CD4-positive, alpha-beta T cell treated with Interferon alpha-2 for 1 hour (primary cell): ENCODE results near the gene MVB12B.
"Not testable (repeated sequence)": the region's sequence is repeated elsewhere in the genome, so short reads cannot be mapped to it uniquely, and the experiment has no call there.

Experiments used
- DNase-seq, 2 donors: peaks; one replicate each; pipeline ENCODE4 v3.0.0-alpha.2; 2020 to 2022

The MVB12B gene

GRCh38 chr9:126524353-126525077 lies 197.9 kb downstream of the MVB12B start:
- DNase-seq: no peak

GRCh38 chr9:126526218-126527108 lies 199.8 kb downstream of the MVB12B start:
- DNase-seq: no peak

GRCh38 chr9:126527109-126527825 lies 200.6 kb downstream of the MVB12B start:
- no peak for DNase-seq

GRCh38 chr9:126528111-126528510 lies 201.5 kb downstream of the MVB12B start:
- DNase-seq: no peak

- no peak for DNase-seq
Observed at GRCh38 chr9:126528915-126529314, 202.3 kb downstream of the MVB12B start.

DNA sequence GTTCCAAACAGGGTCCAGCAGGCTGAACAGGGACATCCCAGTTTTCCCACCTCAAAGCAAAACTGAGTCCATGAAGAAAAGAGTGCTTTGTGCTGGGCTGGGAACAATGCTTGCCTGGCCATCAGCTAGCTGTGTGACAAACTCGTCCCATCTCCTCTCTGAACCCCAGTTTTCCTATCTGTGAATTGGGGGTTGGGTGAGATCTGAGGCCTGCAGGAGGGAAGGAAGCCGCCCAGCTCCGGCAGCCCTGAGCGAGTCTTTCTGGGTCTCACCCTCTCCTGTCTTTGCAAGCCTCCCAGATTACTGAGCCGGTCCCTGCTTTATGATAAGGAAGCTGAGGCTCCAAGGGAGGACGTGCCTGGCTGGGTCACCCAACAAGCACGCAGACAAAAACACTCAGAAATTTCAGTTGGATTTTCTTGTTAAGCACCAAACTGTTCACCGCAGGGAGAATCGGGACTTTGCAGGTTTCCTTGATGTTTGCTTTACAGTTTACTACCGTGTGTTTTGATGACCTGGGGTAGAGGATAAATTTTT lies 204.5 kb downstream of the MVB12B start:
- no peak for DNase-seq

DNA sequence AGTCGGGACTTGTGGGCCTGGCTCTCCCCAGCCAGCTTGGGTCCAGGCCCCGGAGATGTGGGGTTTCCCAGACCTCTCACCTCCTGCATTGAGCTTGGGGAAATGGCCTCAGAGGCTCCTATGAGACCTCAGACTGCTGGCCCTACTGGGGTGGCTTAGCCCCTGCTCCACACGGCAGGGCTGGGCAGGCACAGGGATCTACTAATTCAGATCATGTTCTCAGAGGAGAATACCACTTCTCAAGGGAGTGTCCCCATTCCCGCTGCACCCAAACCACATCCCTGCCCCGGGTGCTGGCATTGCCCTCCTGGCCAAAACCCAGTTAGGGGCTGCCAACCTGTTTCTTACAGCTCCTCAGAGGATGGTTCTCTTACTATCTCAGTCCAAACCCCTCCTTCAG lies 205.0 kb downstream of the MVB12B start:
- DNase-seq: no peak

GRCh38 chr9:126532019-126532462 lies 205.4 kb downstream of the MVB12B start:
- DNase-seq: no peak

GRCh38 chr9:126532489-126532888 lies 205.9 kb downstream of the MVB12B start:
- DNase-seq: no peak

DNA sequence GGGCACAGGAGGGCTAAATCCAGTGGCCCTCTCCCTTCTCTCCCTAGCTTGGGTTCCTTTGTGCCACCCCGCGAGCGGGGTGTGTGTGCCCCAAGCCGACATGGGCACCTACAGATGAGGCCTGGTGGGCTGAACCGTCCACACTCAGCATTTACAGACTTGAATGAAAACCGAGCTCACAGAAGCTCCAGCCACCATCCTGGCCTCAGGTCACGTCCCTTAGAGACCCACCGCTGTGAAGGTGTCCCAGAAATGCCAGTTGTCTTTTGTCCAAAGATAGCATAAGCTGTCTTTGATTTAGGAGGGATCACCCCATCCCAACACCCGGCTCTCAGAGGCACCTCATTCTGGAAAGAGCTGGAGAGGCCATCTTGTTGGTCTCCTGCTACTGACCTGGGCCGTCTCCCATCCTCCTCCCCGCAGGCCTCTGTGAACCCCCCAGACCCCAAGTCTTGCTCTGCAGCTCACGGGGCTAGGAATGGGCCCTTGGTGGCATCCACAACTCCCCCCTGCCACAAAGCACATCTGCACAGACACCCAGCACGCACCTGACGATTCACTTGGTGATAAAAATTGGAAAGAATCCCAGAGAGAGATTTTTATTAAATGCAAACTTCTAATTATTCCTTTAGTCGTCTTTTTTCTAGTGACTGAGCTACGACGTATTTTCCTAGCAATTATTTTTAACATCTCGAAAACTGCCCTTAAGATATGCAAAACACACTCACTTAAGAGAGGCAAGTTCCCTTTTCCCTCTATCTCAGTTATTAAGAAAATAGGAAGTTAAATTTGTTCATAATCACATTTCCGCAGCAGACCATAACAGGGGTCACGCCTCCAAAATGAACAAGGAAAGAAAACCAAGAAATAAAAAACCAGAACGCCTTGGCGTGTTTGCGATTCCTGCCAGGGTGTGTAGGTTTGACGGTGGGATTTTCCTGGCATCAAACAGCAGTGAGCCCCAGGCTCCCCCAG lies 206.6 kb downstream of the MVB12B start:
- DNase-seq: no peak

DNA sequence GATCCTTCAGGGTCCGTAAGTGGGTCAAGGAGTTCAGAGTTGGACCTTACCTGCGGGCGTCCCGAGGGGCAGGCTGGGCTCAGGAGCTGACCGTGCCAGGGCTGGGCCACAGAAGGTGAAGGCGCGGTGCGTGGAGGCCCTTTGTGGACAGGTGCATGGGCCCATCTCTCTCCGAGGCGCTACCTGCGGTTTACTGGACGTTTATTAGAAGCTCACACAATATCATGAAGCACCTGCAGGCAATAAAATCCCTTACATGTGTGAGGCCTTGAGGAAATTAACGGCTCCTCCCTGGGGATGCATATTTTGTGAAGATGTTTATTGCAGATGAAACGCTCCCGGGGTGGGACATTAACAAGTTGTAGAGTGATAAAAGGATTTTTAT lies 207.3 kb downstream of the MVB12B start:
- no peak for DNase-seq

DNA sequence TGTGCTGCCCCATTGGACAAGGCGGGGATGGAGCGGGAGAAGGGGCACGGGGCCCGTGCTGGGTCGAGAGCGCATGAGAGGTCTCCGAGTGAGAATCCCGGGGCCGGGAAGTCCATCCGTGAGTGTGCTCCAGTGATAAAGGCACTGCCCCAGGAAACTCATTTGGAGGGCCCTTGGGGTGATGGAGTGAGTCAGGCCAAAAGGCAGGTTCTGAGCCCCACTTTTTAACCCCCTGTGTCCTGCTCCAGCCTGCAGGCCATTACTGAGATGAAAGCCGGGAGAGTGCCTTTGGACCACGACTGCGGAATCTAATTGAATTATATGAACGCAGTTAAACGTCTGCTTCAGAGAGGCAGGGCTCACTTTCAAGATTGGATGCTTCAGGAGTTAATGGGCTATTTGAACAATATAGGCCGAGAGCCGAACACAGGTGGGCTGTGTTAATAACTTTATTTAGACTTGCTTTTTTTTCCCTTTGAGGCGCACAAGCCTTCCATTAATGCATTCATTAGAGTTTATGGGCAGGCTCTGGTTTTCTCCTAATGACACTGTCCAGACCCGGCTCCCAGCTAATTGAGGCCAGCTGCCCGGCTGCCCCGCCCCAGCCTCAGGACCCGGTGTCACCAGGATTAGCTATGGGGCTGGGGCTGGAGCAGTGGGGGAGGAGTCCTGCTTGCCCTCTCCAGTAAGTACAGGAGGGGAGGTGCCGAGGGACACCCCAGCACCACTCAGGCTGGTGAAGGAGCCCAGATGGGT lies 208.0 kb downstream of the MVB12B start:
- no peak for DNase-seq

DNA sequence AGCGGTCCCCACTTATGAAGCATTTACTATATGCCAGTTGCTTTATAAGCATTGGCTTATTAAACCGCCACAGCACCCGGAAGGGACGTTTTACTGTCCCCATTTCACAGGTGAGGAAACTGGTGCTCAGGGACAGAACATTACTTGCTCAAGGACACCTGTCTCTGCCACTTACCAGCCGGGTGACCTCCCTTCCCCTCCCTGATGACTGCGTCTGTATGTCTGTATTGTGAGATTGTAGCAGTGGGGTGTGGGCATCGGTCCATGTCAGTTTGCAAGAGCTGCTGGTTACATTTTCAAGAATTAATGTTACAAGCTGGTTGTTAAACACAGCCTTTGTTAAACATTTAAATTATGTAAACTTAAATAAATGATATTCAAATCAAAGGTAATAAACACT lies 209.5 kb downstream of the MVB12B start:
- DNase-seq: no peak

GRCh38 chr9:126536841-126537465 lies 210.3 kb downstream of the MVB12B start:
- DNase-seq: no peak

DNA sequence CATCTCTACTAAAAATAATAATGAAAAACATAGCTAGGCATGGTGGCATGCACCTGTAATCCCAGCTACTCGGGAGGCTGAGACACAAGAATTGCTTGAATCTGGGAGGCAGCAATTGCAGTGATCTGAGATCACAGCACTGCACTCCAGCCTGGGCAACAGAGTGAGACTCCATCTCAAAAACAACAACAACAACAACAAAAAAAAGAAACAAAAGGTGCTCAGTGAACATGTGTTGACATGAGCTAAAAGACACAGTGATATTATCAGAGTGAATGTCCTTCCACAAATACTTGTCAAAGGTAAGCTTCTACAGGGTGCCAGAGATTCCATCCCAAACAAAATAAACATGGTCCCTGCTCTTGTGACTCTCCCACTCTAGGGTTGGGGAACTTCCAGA lies 211.9 kb downstream of the MVB12B start:
- no peak for DNase-seq

DNA sequence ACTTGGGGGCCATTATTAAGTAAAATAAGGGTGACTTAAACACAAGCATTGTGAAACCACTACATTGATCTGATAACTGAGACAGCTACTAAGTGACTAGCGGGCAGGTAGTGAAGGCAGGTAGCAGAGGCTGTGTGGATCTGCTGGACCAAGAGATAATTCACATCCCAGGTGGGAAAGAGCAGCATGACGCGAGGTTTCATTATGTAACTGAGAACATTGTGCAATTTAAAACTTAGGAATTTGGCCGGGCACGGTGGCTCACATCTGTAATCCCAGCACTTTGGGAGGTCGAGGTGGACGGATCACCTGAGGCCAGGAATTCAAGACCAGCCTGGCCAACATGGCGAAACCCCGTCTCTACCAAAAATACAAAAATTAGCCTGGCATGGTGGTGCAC lies 213.8 kb downstream of the MVB12B start:
- DNase-seq: not testable (repeated sequence)

- DNase-seq: no peak
Observed at GRCh38 chr9:126543490-126543889, 216.9 kb downstream of the MVB12B start.

GRCh38 chr9:126545106-126545505 lies 218.5 kb downstream of the MVB12B start:
- DNase-seq: no peak

DNA sequence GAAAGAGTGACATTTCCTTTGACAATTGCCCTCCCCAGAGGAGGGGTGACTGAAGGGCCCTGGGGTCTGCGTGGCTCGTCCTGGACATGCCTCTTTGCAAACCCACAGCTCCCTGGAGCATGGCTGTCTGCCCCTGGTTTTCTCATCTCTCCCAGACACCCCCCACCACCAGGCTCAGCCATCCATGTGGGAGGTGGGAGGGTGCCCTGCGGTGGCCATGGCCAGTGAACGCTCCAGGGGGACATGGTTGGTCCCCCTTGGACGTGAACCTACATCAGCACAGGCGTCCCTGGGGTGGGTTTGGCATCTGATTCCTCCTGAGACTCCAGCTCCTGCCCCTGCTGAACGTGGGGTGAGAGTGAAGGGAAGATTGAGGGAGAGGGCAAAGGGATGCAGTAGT lies 219.4 kb downstream of the MVB12B start:
- no peak for DNase-seq

DNA sequence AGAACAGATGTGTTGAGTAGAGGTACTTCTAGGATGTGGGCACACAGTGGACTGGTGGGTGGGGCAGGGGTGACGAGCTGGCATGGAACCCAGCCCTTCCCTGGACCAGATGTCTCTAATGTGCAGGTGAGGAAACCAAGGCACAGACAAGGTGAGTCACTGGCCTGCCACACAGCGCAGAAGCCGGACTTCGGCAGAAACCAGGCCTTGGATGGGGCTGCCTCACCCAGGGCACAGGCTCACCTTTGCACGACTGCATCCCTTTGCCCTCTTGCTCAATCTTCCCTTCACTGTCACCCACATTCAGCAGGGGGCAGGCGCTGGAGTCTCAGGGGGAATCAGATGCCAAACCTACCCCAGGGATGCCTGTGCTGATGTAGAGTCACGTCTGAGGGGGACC lies 221.7 kb downstream of the MVB12B start:
- DNase-seq: no peak
